ENCODE measurements around the gene CENPT. TPM values are rescaled to one million over a fixed set of nuclear protein-coding genes. Genes with fewer than 3 reads are reported as not detected.

CENPT gene
- total and polyA plus RNA-seq, 2 of the 13 experiments (the other 11 are each of a cell fraction or from before 2014, with no cell fraction given): 40.9 to 43.3 TPM

DNA sequence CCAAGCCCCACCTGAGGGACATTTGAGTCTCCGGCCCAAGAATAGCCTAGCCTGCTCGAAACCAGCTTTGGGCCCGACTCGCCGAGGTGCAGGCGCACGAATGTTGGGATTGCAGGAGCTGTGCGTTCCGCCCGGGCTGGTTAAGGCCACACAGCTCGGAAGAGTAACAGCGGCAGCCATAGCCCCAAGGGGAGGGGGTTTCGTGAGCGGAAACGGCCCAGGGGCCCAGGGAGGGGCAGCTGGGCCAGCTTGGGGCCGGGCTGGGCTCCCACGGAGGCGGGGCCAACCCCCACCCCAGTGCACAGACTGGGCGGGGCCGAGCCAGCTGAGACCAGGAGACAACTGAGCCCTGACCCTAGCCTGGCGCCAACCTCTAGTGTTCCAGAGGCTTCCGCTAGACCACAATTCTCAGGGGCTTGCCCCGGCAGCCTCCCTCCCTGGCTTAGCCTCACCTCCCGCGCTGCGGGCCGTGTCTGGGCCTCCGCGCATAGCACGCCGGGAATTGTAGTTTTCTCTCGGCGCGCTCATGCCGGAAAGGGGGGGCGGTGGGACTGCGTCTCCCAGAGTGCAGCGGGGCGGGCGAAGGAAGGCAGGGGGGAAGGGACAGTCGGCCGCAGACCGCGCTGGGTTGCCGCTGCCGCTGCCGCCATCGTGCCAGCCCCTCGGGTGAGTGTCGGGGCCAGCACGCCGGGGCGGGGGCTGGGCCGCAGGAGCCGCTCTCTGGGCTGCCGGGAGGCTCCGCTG is 1.0 kb downstream of the CENPT start, which contains the start of gene NUTF2 (continued):
- peak; percentile 58 for TF ChIP-seq IKZF4 (CRISPR knock-in tag; IDR thresholded peaks at IDR 0.05; ENCODE audit: borderline replicate concordance, low read depth, not compliant biosample characterization)
- peak; percentile 96 for TF ChIP-seq ZNF788 (CRISPR knock-in tag; IDR thresholded peaks at IDR 0.05; ENCODE audit: borderline replicate concordance)
- TF ChIP-seq, protein P1, sequence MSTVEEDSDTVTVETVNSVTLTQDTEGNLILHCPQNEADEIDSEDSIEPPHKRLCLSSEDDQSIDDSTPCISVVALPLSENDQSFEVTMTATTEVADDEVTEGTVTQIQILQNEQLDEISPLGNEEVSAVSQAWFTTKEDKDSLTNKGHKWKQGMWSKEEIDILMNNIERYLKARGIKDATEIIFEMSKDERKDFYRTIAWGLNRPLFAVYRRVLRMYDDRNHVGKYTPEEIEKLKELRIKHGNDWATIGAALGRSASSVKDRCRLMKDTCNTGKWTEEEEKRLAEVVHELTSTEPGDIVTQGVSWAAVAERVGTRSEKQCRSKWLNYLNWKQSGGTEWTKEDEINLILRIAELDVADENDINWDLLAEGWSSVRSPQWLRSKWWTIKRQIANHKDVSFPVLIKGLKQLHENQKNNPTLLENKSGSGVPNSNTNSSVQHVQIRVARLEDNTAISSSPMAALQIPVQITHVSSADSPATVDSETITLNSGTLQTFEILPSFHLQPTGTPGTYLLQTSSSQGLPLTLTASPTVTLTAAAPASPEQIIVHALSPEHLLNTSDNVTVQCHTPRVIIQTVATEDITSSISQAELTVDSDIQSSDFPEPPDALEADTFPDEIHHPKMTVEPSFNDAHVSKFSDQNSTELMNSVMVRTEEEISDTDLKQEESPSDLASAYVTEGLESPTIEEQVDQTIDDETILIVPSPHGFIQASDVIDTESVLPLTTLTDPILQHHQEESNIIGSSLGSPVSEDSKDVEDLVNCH (CRISPR knock-in tag; IDR thresholded peaks at IDR 0.05): no peak
- TF ChIP-seq, protein P2, sequence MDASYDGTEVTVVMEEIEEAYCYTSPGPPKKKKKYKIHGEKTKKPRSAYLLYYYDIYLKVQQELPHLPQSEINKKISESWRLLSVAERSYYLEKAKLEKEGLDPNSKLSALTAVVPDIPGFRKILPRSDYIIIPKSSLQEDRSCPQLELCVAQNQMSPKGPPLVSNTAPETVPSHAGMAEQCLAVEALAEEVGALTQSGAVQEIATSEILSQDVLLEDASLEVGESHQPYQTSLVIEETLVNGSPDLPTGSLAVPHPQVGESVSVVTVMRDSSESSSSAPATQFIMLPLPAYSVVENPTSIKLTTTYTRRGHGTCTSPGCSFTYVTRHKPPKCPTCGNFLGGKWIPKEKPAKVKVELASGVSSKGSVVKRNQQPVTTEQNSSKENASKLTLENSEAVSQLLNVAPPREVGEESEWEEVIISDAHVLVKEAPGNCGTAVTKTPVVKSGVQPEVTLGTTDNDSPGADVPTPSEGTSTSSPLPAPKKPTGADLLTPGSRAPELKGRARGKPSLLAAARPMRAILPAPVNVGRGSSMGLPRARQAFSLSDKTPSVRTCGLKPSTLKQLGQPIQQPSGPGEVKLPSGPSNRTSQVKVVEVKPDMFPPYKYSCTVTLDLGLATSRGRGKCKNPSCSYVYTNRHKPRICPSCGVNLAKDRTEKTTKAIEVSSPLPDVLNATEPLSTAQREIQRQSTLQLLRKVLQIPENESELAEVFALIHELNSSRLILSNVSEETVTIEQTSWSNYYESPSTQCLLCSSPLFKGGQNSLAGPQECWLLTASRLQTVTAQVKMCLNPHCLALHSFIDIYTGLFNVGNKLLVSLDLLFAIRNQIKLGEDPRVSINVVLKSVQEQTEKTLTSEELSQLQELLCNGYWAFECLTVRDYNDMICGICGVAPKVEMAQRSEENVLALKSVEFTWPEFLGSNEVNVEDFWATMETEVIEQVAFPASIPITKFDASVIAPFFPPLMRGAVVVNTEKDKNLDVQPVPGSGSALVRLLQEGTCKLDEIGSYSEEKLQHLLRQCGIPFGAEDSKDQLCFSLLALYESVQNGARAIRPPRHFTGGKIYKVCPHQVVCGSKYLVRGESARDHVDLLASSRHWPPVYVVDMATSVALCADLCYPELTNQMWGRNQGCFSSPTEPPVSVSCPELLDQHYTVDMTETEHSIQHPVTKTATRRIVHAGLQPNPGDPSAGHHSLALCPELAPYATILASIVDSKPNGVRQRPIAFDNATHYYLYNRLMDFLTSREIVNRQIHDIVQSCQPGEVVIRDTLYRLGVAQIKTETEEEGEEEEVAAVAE (CRISPR knock-in tag; IDR thresholded peaks at IDR 0.05; ENCODE audit: borderline replicate concordance): peak; percentile 71
- peak; percentile 28; the same call in 1 of the 2 replicates for TF ChIP-seq ZNF891 (CRISPR knock-in tag; IDR thresholded peaks at IDR 0.05)
- peak; percentile 91; the same call in 1 of the 2 replicates for TF ChIP-seq ZNF136 (CRISPR knock-in tag; IDR thresholded peaks at IDR 0.05; ENCODE audit: low read depth)
- TF ChIP-seq, protein P3, sequence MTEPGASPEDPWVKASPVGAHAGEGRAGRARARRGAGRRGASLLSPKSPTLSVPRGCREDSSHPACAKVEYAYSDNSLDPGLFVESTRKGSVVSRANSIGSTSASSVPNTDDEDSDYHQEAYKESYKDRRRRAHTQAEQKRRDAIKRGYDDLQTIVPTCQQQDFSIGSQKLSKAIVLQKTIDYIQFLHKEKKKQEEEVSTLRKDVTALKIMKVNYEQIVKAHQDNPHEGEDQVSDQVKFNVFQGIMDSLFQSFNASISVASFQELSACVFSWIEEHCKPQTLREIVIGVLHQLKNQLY (CRISPR knock-in tag; IDR thresholded peaks at IDR 0.05): peak; percentile 26; the same call in 1 of the 2 replicates
- TF ChIP-seq SOX6 (IDR thresholded peaks at IDR 0.05): no peak
- TF ChIP-seq SOX6 (CRISPR knock-in tag; IDR thresholded peaks at IDR 0.05): peak; percentile 86
- peak; percentile 70; the same call in 1 of the 2 replicates for TF ChIP-seq ELF4 (CRISPR knock-in tag; IDR thresholded peaks at IDR 0.05; ENCODE audit: borderline replicate concordance)
- no peak for TF ChIP-seq ZNF382 (CRISPR knock-in tag; IDR thresholded peaks at IDR 0.05; ENCODE audit: borderline replicate concordance)
- TF ChIP-seq ATF1 (CRISPR knock-in tag; IDR thresholded peaks at IDR 0.05): peak; percentile 56; the same call in 1 of the 2 replicates
- TF ChIP-seq GTF3A (CRISPR knock-in tag; conservative IDR thresholded peaks at IDR 0.05): 0 out of 2 replicates have a peak, but pooled peaks have one; percentile 38
- TF ChIP-seq ZBTB1 (CRISPR knock-in tag; IDR thresholded peaks at IDR 0.05; ENCODE audit: borderline replicate concordance): no peak
- TF ChIP-seq ZNF589 (CRISPR knock-in tag; conservative IDR thresholded peaks at IDR 0.05): peak; percentile 94; the same call in 1 of the 2 replicates
- TF ChIP-seq, protein P4, sequence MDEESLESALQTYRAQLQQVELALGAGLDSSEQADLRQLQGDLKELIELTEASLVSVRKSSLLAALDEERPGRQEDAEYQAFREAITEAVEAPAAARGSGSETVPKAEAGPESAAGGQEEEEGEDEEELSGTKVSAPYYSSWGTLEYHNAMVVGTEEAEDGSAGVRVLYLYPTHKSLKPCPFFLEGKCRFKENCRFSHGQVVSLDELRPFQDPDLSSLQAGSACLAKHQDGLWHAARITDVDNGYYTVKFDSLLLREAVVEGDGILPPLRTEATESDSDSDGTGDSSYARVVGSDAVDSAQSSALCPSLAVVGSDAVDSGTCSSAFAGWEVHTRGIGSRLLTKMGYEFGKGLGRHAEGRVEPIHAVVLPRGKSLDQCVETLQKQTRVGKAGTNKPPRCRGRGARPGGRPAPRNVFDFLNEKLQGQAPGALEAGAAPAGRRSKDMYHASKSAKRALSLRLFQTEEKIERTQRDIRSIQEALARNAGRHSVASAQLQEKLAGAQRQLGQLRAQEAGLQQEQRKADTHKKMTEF (CRISPR knock-in tag; IDR thresholded peaks at IDR 0.05): peak; percentile 97
- no peak for TF ChIP-seq MZF1 (CRISPR knock-in tag; IDR thresholded peaks at IDR 0.05; ENCODE audit: borderline replicate concordance)
- TF ChIP-seq SP2 (CRISPR knock-in tag; IDR thresholded peaks at IDR 0.05): 0 out of 2 replicates have a peak, but pooled peaks have one; percentile 49
- peak; percentile 55; the same call in 1 of the 2 replicates for TF ChIP-seq ZNF552 (CRISPR knock-in tag; IDR thresholded peaks at IDR 0.05; ENCODE audit: borderline replicate concordance)
- no peak for TF ChIP-seq ZFP37 (CRISPR knock-in tag; IDR thresholded peaks at IDR 0.05; ENCODE audit: borderline replicate concordance)
